HL-60/S4 treated with retinoic acid at 250 ng/mL for 4 days and 3 days (cell line): Measurements from ENCODE around the gene LIPI.
"Not testable (repeated sequence)": the region's sequence is repeated elsewhere in the genome, so short reads cannot be mapped to it uniquely, and the experiment has no call there.

Experiments
- in situ Hi-C: fragments of 300-500 bp; cut with MboI; formaldehyde crosslinking; loops from 2 replicates; pipeline ENCODE4 v1.7.0; 2022; ENCODE audit warnings: low sequenced_read_pairs

LIPI gene

DNA sequence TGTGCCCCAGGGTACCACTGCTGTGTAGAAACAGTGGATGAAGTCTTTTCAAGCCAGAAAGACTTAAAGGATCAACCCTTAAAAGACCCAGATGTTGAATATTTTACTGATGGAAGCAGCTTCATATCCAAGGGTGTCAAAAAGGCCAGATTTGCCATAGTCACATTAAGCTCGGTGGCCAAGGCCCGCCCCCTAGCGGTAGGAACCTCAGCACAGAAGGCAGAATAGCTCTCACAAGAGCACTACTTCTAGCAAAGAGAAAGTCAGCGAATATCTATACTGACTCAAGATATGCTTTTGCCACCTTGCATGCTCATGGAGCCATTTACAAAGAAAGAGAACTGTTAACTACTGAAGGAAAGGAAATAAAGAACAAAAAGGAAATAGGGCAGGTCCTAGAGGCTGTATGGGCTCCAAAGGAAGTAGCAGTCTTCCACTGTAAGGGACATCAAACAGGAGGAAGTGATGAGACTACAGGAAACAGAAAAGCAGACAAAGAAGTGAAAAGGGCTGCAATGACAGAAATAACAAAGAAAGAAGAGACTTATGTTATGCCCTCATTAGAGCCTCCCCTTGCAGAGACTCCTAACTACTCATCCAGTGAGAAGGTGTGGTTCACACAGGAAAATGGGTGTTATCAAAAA is 90.5 kb downstream of the LIPI start:
- in situ Hi-C loops = no loop called here

DNA sequence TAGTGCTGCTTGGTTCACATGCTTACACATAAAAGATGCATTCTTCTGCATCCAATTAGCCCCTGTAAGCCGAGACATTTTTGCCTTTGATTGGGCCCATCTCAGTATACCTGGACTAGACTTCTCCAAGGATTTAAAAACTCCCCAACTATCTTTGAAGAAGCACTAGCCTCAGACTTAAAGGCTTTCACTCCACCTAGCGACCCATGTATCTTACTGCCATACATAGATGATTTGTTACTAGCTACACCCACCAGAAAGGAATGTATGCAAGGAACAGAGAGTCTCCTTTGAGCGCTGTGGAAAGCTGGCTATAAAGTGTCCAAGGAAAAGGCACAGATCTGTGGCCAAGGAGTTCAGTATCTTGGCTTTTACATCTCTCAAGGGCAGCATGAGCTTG is 91.7 kb downstream of the LIPI start:
- in situ Hi-C loops = no loop called here

DNA sequence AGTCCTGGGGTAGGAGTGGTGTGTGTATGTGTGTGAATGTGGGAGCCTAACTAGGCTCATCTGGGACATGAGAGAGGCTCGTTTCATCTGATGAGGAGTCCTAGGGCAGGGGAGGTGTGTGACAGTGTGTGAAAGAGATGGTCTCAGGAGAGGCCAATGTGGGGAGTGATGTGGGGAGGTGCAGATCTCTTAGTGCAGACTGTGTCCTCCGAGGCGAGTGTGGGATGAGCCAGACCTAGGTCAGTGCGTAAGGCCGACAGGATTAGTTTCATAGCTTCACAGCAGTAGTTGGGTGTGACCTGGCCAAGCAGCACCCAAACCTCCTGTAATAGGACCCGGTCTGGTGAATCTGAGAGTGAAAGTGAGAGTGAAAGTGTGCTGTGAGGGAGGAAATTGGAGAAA is 94.7 kb downstream of the LIPI start:
- in situ Hi-C loops = no loop called here

DNA sequence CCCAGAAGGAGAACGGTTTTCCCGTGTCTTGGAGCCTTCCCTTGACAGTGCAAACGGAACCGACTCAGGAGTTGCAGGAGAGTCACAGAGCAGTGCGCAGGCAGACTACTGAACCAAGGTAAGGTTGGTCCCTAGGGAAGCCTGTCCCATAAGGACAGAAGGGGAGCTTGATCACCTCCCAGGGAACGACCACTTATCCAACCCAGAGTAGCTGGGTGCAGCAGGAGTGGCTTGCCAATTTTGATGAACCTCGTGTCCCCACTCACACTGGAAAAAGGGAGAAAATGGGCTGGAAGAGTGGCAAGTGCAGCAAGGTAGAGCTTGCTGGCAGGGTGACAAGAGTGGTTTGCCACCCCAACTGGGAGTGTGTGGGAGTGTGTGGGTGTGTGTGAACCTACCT is 95.1 kb downstream of the LIPI start:
- in situ Hi-C loops = no loop called here

DNA sequence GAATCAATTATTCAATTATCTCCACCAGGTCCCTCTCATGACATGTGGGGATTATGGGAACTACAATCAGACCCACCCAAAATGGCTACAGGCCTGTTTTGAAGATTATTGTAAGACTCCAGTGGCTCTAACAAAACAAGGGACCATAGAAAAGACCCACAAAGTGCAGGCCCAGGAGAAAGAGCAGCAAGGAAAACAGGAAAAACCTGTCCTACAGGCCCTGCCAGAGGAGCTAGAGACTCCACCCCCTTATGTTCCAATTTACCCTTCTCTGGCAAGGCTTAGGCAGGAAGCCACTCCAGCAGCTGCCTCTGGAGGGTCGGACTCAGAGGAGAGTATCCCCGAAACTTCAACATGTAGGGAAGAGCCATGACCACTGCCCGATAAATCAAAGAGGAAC is 96.5 kb downstream of the LIPI start:
- in situ Hi-C loops = no loop called here

DNA sequence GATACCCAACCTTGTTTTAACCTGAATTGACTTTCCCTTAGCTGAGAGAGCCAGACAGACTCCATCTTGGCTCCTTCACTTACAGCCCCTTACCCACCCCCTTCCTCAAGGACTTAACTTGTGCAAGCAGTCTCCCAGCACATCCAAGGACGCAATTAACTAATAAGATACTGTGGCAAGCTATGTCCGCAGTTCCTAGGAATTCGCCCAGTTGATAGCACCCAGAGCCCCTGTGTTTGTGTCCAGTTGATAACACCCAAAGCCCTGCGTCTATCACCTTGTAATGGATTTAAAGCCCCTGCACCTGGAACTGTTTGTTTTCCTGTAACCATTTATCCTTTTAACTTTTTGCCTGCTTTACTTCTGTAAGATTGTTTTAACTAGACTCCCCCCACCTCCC is 106.2 kb downstream of the LIPI start:
- in situ Hi-C loops = not testable (repeated sequence)

DNA sequence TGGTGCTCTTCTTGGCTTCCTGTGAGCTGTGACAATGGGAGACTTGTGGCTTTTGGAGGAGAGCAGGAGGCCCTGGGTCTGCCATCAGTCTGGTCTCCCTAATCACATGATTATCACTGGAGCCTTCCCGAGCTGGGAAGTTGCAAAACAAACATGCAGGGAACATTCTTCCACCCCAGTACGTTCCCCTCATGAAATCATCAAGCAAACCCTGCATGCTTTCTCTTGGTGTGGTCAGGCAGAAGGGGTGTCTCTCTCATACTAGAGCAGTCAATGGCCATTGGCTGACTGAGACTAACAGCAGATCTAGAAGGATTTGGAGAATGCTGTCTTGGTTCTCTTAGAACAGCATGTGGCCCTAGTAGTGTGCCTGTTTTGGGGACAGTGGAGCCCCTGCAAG is 111.2 kb downstream of the LIPI start:
- in situ Hi-C loops = no loop called here

DNA sequence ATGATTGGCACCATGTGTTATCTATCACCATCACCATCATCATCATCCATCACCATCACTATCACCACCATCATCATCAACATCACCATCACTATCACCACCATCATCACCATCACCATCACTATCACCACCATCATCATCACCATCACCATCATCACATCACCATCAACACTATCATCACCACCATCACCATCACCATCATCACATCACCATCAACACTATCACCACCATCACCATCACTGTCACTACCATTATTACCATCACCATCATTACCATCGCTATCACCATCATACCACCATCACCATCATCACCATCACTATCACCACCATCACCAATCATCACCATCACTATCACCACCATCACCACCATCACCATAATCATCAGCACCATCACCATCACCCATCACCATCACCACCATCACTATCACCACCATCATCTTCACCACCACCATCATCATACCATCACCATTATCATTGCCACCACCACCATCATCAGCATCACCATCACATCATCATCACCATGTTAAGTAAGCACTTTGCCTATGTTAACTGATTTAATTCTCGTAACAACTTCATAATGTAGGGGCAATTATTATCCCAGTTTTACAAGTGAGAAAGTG is 112.8 kb downstream of the LIPI start:
- in situ Hi-C loops = no loop called here

DNA sequence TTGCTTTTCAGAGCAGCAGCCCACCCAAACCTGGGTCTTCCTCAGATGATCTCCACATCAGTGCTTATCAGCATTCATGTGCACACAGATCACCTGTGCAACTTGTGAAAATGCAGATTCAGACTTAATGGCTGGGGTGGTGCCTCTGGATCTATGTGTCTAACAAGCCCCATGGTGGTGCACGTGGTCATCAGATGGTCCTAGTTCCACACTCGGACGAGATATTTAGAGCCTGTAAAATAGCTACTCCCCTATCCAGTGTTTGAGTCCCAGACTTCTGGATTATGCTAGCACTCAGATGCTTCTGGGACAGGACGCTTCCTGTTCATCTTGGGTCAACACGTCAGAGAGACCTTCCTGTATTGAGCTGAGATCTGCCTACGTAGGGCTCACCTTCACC is 114.2 kb downstream of the LIPI start:
- in situ Hi-C loops = no loop called here

DNA sequence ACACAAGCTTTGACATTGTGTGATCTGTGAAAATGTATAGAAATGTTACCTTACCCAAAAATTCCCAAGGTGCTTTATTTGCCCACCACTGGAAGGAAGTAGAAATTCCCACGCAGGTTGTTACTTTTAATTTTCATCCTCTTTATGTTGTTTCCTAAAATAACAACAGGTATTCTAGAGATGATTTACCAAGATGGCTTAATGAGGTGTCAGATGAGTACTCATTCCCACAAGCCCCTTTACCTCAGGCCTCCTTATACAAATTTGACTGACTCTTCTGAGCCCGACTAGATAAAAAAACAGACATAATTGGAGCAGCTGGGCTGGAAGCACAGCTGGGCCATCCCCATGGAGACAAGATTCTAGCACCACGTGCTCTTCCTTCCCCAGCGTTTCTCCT is 114.6 kb downstream of the LIPI start:
- in situ Hi-C loops = no loop called here

DNA sequence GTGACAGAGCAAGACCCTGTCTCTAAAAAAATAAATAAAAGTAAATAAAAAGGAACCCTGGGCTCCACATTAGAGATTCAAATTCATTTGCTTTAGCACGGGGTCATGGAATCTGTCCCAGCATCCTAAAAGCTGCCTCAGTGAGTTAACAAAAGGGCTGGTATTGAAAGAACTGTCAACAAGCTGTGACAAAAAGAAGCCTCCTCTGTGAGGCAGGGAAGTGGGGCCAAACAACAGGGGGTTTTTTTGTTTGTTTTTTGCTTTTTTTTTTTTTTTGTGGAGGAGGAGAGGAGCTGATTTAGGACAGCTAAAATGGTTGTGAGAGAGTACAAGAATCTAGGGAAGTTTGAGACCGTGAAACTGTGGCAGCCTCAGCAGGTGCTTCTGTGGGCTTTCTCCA is 115.7 kb downstream of the LIPI start:
- in situ Hi-C loops = no loop called here

DNA sequence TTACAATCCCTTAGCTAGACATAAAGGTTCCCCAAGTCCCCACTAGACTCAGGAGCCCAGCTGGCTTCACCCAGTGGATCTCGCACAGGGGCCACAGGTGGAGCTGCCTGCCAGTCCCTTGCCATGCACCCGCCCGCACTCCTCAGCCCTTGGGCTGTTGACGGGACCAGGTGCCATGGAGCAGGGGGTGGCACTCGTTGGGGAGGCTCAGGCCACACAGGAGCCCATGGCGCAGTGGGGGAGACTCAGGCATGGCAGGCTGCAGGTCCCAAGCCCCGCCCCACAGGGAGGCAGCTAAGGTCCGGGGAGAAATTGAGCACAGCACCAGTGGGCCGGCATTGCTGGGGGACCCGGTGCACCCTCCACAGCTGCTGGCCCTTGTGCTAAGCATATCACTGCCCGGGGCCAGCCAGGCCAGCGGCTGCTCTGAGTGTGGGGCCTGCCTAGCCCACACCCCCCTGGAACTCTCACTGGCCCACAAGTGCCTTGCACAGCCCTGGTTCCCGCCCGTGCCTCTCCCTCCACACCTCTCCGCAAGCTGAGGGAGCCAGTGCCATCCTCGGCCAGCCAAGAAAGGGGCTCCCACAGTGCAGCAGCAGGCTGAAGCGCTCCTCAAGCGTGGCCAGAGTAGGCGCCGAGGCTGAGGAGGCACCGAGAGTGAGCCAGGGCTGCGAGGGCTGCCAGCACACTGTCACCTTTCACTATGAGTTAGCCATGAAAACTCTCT is 117.8 kb downstream of the LIPI start:
- in situ Hi-C loops = no loop called here

DNA sequence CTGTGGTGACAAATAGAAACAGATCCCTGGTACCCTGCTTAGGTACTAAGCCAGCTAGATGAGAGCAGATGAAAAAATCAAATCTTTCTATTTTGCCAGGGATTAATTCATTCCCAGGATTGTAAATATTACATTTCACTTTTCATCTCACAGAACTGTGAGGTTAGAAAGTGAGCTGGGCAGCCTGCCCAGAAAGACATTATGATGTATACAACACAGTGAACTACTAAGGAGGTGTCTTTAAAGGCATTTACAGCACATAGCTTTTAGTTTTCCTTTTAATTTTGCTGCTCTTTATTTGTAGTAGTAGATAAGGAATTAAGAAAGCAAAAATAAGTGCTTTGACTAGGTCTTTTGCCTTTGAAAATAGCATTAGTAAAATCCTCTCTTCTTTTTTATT is 120.6 kb downstream of the LIPI start:
- in situ Hi-C loops = not testable (repeated sequence)

DNA sequence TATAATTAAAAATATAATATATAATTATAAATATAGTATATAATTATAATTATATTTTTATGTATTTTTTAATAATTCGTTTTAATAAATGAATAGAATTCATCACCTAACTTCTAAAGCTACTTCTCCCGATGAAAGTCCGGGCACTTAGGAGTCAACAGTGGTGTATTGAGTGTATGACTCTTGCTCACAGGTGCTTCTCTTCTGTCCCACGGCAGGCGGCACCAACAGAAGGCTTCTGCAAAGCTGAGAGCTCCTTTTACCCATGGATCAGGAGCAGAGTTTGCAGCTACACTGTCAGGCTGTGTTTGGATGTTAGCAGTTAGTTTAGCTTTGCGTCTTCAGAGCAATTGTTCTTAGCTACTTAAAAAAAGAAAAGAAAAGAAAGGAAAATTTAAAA is 122.4 kb downstream of the LIPI start:
- in situ Hi-C loops = no loop called here

DNA sequence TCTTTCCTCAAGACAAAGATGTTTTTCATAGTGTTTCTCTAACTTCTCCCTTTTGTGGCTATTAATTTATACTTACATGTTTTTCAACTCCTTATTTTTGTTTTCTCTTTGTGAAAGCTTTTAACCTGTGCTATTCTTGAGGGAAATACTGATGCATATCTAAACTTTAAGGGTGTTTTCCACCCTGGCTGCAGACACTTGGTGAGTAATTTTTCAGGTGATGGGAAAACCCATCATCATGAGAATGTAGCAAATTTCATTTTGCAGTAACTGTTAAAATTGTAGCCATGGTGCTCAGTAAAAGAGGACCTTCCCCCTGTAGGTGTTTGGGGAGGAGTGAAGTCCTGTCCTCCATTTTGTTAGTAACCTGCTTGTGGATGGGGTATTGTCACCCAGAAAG is 124.2 kb downstream of the LIPI start:
- in situ Hi-C loops = no loop called here

DNA sequence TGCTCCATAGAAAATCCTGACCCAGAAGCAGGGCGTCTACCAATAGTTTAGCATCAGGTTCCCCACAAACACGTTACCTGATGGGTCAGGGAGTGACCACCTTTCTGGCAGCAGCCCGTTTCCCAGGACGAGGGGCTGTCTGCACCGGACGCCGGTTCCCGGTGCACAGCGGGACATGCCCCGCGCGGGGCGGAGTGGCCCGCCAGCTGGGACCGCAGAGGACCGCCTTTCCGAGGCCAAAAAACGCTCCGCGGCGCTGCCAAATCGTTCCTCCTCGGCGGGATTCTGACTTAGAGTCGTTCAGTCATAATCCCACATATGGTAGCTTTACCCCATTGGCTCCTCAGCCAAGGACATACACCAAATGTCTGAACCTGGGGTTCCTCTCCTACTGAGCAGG is 126.1 kb downstream of the LIPI start:
- in situ Hi-C loops = no loop called here

DNA sequence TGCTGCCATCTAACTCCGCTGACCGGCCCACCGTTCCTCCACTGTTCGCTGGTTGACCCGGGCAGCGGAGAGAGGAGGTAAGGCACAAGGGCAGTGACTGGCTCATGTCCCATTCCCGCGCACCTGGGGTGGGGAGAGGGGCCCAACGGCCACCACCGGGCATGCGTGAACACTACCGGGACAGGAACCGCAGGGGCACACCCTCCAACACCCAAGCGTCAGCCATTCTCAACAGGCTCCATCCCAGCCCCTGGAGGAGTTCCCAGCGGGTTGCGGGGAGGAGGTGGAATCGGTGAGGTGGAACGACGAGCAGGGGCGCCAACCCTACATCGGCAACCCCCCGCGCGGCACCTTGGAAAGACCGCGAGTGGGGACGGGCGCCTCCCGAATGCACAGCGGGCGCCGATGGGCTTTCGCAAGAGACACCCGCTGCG is 126.7 kb downstream of the LIPI start:
- in situ Hi-C loops = no loop called here

DNA sequence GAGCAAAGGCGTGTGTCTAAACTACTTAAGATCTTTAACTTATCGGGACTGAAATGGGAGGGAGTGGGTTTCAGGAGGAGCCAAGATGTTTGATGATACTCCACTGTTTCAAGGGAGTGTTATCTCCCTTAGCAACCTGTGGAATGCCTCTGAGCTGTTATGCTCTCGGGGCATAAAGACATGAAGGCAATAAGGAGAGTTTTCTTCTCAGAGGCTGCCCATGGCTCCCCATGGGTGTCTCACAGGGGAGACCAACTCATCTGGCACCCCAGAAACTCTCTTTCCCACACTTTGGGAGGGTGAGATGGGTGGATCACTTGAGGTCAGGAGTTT is 130.0 kb downstream of the LIPI start:
- in situ Hi-C loops = no loop called here

DNA sequence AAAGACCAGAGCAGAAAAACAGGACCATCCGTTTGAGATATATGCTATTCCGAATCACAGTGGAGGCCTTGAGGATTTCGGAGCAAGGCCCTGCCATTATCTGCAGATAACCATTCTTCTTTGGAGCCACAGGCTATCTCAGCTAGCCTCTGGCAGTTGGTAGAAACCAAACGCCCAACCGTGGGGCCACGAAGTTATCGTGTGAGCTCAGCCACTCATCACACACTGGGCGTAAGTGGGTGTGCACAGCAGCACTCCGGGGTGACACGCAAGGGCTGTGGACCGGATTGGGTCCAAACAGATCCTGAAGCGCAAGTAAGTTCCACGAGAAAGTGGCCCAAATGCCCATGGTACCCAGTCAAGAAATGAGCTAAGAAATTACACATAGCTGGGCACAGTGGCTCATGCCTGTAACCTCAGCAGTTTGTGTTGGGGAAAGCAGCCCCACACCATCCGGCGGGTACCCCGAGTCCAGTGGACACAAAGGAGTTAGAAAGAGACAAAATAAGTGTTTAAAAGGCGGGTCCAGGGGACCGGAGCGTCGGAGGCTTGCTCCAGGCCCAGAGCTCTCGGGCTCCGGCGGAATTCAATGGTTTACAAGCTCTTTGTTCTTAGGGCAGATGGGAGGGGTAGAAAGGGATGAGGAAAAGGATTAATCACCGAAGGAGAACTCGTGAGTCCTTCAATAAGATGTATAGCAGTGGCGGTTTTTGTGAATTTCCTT is 130.6 kb downstream of the LIPI start:
- in situ Hi-C loops = no loop called here

DNA sequence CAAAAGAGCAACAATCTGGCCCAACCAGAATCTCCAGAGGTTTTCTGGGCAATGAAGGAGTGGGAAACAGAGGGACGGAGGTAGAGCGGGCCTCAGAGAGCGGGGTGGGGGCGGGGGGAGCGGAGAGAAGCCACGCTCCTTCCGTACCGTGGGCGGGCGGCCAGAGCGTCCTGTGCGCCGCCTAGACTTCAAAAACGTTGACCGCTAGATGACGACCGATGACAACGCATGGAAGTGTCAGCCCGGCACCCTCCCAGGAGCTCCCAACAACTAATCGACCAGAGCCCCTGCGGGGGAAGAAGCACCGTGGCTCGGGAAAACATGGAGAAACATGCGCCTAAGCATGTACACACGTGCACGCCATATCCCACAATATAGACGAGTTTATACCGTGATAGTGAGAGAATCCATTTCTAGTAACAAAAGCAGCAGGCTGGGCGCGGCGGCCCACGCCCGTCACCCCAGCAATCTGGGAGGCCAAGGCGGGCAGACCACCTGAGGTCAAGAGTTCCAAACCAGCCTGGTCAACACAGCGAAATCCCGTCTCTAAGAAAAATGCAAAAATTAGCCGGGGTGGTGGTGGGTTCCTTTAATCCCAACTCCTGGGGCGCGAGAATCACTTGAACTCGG is 131.9 kb downstream of the LIPI start:
- in situ Hi-C loops = no loop called here

DNA sequence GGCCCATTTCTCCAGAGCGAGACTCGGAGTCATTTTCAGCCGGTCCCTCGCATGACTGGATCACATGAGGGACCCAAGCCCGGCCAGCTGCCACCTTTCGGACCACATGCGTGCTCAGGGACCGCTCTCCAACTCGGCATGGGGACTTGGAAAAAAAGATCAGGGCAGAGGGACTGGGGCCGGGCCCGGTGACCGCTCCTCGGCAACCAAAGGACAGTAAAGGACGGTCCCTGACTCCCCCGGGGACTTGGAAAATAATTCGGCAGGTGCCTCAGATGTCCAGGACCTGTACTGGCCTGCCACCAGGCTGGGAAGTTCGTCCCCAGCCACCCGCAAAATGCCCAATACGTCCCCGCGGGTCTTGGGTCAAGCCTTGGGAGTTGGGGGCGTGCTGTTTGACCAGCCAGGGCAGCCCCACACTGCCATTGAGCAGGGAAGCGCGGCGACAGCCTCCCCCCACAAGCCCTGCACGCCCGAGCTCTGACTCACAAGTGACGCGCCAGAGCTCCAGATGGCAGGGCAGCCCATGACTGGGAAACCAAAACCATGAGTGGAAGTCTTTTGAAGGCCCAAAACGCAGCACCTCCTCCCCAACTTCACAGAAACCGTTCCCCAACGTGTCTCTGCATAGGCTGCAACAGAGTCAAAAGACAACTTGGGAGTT is 134.5 kb downstream of the LIPI start:
- in situ Hi-C loops = no loop called here
